ENCODE data around the gene TTC34. TPM values are rescaled to one million over a fixed set of nuclear protein-coding genes. Genes with fewer than 3 reads are reported as not detected.
"Not testable (repeated sequence)": the region's sequence is repeated elsewhere in the genome, so short reads cannot be mapped to it uniquely, and the experiment has no call there.

Gene TTC34
- total RNA-seq, 4 donors from 2014 or later: not detected

- intact Hi-C loops (cut with DNase I; ENCODE audit: low total_unique reads): no loop called here
- Histone ChIP-seq H3K9me3 (no peaks in the 10 kb centered on the region), H3K36me3 (no peaks in the 10 kb centered on the region), H3K4me1 (no peaks in the 10 kb centered on the region), H3K27me3 (peaks cover 13 to 19% (median 13%) of the 10 kb centered on the region in 3 donors), H3K27ac (no peak overlapping the region), H3K4me3 (no peak overlapping the region)
- ATAC-seq (no peak), DNase-seq (no peak)
- no peak for TF ChIP-seq CTCF (IDR thresholded peaks at IDR 0.05 in 4 of 5, conservative IDR thresholded peaks at IDR 0.05 in 1 of 5)
- TF ChIP-seq POLR2A (IDR thresholded peaks at IDR 0.05): no peak
- in situ Hi-C loops (cut with MboI; ENCODE audit: low sequenced_read_pairs in 4 of 4): no loop called here
Measured at GRCh38 chr1:2802421-2802961, 998 bp upstream of the TTC34 start.

- H3K27me3 ChIP-seq: peaks cover 8 to 13% (median 13%) of the 10 kb centered on the region in 3 donors
- DNase-seq (no peak), ATAC-seq (no peak)
- no peaks in the 10 kb centered on the region for H3K36me3 ChIP-seq
- TF ChIP-seq POLR2A (IDR thresholded peaks at IDR 0.05): no peak
- no peak for TF ChIP-seq CTCF (IDR thresholded peaks at IDR 0.05 in 4 of 5, conservative IDR thresholded peaks at IDR 0.05 in 1 of 5)
- no peaks in the 10 kb centered on the region for H3K4me1 ChIP-seq
- H3K4me3 ChIP-seq: no peak overlapping the region
- H3K9me3 ChIP-seq: no peaks in the 10 kb centered on the region
- in situ Hi-C loops (cut with MboI; ENCODE audit: low sequenced_read_pairs in 4 of 4): no loop called here
- intact Hi-C loops (cut with DNase I; ENCODE audit: low total_unique reads): no loop called here
- no peak overlapping the region for H3K27ac ChIP-seq
Measured at GRCh38 chr1:2801046-2801445, 447 bp downstream of the TTC34 start.

GRCh38 chr1:2800664-2801045, 838 bp downstream of the TTC34 start:
- Histone ChIP-seq H3K27ac (no peak overlapping the region), H3K4me1 (no peaks in the 10 kb centered on the region), H3K9me3 (no peaks in the 10 kb centered on the region), H3K36me3 (no peaks in the 10 kb centered on the region), H3K27me3 (peaks cover 8 to 13% (median 9%) of the 10 kb centered on the region in 3 donors), H3K4me3 (no peak overlapping the region)
- in situ Hi-C loops (cut with MboI; ENCODE audit: low sequenced_read_pairs in 4 of 4): no loop called here
- no peak for ATAC-seq
- no peak for TF ChIP-seq POLR2A (IDR thresholded peaks at IDR 0.05)
- TF ChIP-seq CTCF (IDR thresholded peaks at IDR 0.05 in 4 of 5, conservative IDR thresholded peaks at IDR 0.05 in 1 of 5): no peak
- no peak for DNase-seq
- intact Hi-C loops (cut with DNase I; ENCODE audit: low total_unique reads): no loop called here

- Histone ChIP-seq H3K27me3 (peaks cover 5 to 13% (median 8%) of the 10 kb centered on the region in 3 donors), H3K9me3 (no peaks in the 10 kb centered on the region), H3K4me1 (no peaks in the 10 kb centered on the region), H3K4me3 (no peak overlapping the region), H3K27ac (no peak overlapping the region), H3K36me3 (no peaks in the 10 kb centered on the region)
- intact Hi-C loops (cut with DNase I; ENCODE audit: low total_unique reads) (no loop called here), in situ Hi-C loops (cut with MboI; ENCODE audit: low sequenced_read_pairs in 4 of 4) (loop anchor here in 1 of 4 donors (25.0 kb wide), 1 partner anchor 388 kb away; the partner anchor contains the start of gene PEX10)
- no peak for TF ChIP-seq POLR2A (IDR thresholded peaks at IDR 0.05)
- no peak for TF ChIP-seq CTCF (IDR thresholded peaks at IDR 0.05 in 4 of 5, conservative IDR thresholded peaks at IDR 0.05 in 1 of 5)
- ATAC-seq (no peak), DNase-seq (no peak)
Measured at GRCh38 chr1:2799811-2800663, 1.5 kb downstream of the TTC34 start.

GRCh38 chr1:2798958-2799357, 2.5 kb downstream of the TTC34 start:
- DNase-seq; intact Hi-C loops (cut with DNase I; ENCODE audit: low total_unique reads); H3K27ac ChIP-seq; H3K9me3 ChIP-seq; H3K4me1 ChIP-seq; H3K36me3 ChIP-seq; ATAC-seq; H3K4me3 ChIP-seq: not testable (repeated sequence)
- in situ Hi-C loops (cut with MboI; ENCODE audit: low sequenced_read_pairs in 4 of 4): loop anchor here in 1 of 4 donors (25.0 kb wide), 1 partner anchor 387 kb away; the partner anchor contains the start of gene PEX10
- peaks cover 3 to 13% (median 8%) of the 10 kb centered on the region in 3 donors for H3K27me3 ChIP-seq
